GM23338 (cell line): ENCODE data around the gene RFX3.

Experiments used
- CREB1 ChIP-seq: fragments of 250-450 bp; sonication (Bioruptor Pico); IDR thresholded peaks from 2 replicates; pipeline ENCODE4 v1.5.0; 2020; ENCODE audit warnings: low read depth, mild to moderate bottlenecking, moderate library complexity
- EZH2 ChIP-seq: fragments of 200-600 bp; sonication (generic); IDR thresholded peaks from one replicate; pipeline ENCODE4 v1.8.0; 2017; ENCODE audit warnings: antibody characterized with exemption, mild to moderate bottlenecking, low read depth; ENCODE audit not compliant: unreplicated experiment
- EZH2phosphoT487 ChIP-seq: fragments of 200-600 bp; sonication (generic); IDR thresholded peaks from one replicate; pipeline ENCODE4 v1.8.1; 2018; ENCODE audit warnings: antibody characterized with exemption; ENCODE audit not compliant: unreplicated experiment
- JUNB ChIP-seq: IDR thresholded peaks from one replicate; pipeline ENCODE4 v1.6.1; 2016; ENCODE audit warnings: antibody characterized with exemption; ENCODE audit not compliant: unreplicated experiment
- NANOG ChIP-seq: IDR thresholded peaks from 2 replicates; pipeline ENCODE4 v1.6.1; 2016; ENCODE audit warnings: antibody characterized with exemption, borderline replicate concordance
- POLR2AphosphoS5 ChIP-seq: IDR thresholded peaks from 2 replicates; pipeline ENCODE4 v1.6.1; 2016; ENCODE audit warnings: antibody characterized with exemption, low read depth
- STAT1 ChIP-seq: IDR thresholded peaks from one replicate; pipeline ENCODE4 v1.6.1; 2016; ENCODE audit warnings: antibody characterized with exemption; ENCODE audit not compliant: unreplicated experiment
- ZNF114 ChIP-seq: fragments of 250-450 bp; sonication (Bioruptor Pico); IDR thresholded peaks from 2 replicates; pipeline ENCODE4 v1.5.0; 2020; ENCODE audit warnings: mild to moderate bottlenecking, moderate library complexity
- TF ChIP-seq, protein P1 (sequence below), 2 experiments: fragments of 200-600 bp in 1 of 2; sonication (generic) in 1 of 2; conservative IDR thresholded peaks; 2 replicates each; pipeline versions ENCODE4 v1.5.1 to v1.6.1; 2016 to 2017; ENCODE audit warnings: antibody characterized with exemption in 2 of 2, low read depth in 2 of 2, mild to moderate bottlenecking in 2 of 2, moderate library complexity in 1 of 2
- TF ChIP-seq, protein P2 (sequence below): IDR thresholded peaks from 2 replicates; pipeline ENCODE4 v1.6.1; 2016; ENCODE audit warnings: antibody characterized with exemption
- TF ChIP-seq, protein P3 (sequence below): IDR thresholded peaks from one replicate; pipeline ENCODE4 v1.6.1; 2018; ENCODE audit warnings: antibody characterized with exemption; ENCODE audit not compliant: unreplicated experiment
- TF ChIP-seq, protein P4 (sequence below): fragments of 250-450 bp; sonication (Bioruptor Pico); IDR thresholded peaks from 2 replicates; pipeline ENCODE4 v1.5.0; 2020; ENCODE audit warnings: mild to moderate bottlenecking, moderate library complexity

DNA sequence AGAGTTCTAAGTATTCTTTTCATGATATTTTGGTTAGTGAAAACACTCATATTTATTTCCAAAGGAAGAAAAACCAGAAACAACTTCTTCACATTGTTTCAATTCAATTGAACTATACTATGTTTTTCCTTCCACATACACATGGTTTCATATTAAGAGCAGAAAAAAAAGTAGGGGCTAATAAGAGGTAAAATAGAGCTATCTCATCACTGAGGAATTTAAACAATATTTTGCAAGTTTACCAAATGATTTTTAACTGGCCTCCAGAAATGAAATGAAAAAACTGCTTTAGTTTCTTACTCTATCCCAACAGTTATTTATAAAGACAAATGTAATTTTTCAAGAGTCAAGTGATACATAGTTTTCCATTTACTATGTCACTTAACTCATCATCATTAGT, 233.5 kb downstream of the RFX3 start:
- TF ChIP-seq, protein P1, sequence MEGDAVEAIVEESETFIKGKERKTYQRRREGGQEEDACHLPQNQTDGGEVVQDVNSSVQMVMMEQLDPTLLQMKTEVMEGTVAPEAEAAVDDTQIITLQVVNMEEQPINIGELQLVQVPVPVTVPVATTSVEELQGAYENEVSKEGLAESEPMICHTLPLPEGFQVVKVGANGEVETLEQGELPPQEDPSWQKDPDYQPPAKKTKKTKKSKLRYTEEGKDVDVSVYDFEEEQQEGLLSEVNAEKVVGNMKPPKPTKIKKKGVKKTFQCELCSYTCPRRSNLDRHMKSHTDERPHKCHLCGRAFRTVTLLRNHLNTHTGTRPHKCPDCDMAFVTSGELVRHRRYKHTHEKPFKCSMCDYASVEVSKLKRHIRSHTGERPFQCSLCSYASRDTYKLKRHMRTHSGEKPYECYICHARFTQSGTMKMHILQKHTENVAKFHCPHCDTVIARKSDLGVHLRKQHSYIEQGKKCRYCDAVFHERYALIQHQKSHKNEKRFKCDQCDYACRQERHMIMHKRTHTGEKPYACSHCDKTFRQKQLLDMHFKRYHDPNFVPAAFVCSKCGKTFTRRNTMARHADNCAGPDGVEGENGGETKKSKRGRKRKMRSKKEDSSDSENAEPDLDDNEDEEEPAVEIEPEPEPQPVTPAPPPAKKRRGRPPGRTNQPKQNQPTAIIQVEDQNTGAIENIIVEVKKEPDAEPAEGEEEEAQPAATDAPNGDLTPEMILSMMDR (conservative IDR thresholded peaks at IDR 0.05; ENCODE audit: low read depth in 2 of 2), result no peak
- no peak for TF ChIP-seq EZH2
- TF ChIP-seq EZH2phosphoT487, result no peak
- TF ChIP-seq CREB1 (CRISPR knock-in tag), result no peak
- TF ChIP-seq, protein P2, sequence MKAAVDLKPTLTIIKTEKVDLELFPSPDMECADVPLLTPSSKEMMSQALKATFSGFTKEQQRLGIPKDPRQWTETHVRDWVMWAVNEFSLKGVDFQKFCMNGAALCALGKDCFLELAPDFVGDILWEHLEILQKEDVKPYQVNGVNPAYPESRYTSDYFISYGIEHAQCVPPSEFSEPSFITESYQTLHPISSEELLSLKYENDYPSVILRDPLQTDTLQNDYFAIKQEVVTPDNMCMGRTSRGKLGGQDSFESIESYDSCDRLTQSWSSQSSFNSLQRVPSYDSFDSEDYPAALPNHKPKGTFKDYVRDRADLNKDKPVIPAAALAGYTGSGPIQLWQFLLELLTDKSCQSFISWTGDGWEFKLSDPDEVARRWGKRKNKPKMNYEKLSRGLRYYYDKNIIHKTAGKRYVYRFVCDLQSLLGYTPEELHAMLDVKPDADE, result no peak
- TF ChIP-seq, protein P3, sequence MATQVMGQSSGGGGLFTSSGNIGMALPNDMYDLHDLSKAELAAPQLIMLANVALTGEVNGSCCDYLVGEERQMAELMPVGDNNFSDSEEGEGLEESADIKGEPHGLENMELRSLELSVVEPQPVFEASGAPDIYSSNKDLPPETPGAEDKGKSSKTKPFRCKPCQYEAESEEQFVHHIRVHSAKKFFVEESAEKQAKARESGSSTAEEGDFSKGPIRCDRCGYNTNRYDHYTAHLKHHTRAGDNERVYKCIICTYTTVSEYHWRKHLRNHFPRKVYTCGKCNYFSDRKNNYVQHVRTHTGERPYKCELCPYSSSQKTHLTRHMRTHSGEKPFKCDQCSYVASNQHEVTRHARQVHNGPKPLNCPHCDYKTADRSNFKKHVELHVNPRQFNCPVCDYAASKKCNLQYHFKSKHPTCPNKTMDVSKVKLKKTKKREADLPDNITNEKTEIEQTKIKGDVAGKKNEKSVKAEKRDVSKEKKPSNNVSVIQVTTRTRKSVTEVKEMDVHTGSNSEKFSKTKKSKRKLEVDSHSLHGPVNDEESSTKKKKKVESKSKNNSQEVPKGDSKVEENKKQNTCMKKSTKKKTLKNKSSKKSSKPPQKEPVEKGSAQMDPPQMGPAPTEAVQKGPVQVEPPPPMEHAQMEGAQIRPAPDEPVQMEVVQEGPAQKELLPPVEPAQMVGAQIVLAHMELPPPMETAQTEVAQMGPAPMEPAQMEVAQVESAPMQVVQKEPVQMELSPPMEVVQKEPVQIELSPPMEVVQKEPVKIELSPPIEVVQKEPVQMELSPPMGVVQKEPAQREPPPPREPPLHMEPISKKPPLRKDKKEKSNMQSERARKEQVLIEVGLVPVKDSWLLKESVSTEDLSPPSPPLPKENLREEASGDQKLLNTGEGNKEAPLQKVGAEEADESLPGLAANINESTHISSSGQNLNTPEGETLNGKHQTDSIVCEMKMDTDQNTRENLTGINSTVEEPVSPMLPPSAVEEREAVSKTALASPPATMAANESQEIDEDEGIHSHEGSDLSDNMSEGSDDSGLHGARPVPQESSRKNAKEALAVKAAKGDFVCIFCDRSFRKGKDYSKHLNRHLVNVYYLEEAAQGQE, result no peak
- no peak for TF ChIP-seq JUNB
- TF ChIP-seq, protein P4, sequence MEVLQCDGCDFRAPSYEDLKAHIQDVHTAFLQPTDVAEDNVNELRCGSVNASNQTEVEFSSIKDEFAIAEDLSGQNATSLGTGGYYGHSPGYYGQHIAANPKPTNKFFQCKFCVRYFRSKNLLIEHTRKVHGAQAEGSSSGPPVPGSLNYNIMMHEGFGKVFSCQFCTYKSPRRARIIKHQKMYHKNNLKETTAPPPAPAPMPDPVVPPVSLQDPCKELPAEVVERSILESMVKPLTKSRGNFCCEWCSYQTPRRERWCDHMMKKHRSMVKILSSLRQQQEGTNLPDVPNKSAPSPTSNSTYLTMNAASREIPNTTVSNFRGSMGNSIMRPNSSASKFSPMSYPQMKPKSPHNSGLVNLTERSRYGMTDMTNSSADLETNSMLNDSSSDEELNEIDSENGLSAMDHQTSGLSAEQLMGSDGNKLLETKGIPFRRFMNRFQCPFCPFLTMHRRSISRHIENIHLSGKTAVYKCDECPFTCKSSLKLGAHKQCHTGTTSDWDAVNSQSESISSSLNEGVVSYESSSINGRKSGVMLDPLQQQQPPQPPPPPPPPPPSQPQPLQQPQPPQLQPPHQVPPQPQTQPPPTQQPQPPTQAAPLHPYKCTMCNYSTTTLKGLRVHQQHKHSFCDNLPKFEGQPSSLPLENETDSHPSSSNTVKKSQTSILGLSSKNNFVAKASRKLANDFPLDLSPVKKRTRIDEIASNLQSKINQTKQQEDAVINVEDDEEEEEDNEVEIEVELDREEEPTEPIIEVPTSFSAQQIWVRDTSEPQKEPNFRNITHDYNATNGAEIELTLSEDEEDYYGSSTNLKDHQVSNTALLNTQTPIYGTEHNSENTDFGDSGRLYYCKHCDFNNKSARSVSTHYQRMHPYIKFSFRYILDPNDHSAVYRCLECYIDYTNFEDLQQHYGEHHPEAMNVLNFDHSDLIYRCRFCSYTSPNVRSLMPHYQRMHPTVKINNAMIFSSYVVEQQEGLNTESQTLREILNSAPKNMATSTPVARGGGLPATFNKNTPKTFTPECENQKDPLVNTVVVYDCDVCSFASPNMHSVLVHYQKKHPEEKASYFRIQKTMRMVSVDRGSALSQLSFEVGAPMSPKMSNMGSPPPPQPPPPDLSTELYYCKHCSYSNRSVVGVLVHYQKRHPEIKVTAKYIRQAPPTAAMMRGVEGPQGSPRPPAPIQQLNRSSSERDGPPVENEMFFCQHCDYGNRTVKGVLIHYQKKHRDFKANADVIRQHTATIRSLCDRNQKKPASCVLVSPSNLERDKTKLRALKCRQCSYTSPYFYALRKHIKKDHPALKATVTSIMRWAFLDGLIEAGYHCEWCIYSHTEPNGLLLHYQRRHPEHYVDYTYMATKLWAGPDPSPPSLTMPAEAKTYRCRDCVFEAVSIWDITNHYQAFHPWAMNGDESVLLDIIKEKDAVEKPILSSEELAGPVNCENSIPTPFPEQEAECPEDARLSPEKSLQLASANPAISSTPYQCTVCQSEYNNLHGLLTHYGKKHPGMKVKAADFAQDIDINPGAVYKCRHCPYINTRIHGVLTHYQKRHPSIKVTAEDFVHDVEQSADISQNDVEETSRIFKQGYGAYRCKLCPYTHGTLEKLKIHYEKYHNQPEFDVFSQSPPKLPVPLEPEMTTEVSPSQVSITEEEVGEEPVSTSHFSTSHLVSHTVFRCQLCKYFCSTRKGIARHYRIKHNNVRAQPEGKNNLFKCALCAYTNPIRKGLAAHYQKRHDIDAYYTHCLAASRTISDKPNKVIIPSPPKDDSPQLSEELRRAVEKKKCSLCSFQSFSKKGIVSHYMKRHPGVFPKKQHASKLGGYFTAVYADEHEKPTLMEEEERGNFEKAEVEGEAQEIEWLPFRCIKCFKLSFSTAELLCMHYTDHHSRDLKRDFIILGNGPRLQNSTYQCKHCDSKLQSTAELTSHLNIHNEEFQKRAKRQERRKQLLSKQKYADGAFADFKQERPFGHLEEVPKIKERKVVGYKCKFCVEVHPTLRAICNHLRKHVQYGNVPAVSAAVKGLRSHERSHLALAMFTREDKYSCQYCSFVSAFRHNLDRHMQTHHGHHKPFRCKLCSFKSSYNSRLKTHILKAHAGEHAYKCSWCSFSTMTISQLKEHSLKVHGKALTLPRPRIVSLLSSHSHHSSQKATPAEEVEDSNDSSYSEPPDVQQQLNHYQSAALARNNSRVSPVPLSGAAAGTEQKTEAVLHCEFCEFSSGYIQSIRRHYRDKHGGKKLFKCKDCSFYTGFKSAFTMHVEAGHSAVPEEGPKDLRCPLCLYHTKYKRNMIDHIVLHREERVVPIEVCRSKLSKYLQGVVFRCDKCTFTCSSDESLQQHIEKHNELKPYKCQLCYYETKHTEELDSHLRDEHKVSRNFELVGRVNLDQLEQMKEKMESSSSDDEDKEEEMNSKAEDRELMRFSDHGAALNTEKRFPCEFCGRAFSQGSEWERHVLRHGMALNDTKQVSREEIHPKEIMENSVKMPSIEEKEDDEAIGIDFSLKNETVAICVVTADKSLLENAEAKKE (CRISPR knock-in tag), result no peak
- no peak for TF ChIP-seq STAT1
- TF ChIP-seq POLR2AphosphoS5, result no peak
- no peak for TF ChIP-seq NANOG
- TF ChIP-seq ZNF114, result no peak
